22Rv1 (cell line): ENCODE results near the gene SCN4A.

Source experiments
- H3K27ac ChIP-seq: fragments of 450-650 bp; 2 replicates; pipeline ENCODE4 v1.5.1; 2017
- CTCF ChIP-seq: fragments of 450-650 bp; IDR thresholded peaks from 2 replicates; pipeline ENCODE4 v1.5.1; 2017; ENCODE audit warnings: mild to moderate bottlenecking
- ZFX ChIP-seq: fragments of 450-650 bp; IDR thresholded peaks from 2 replicates; pipeline ENCODE4 v1.6.1; 2017; ENCODE audit warnings: antibody characterized with exemption, borderline replicate concordance

SCN4A gene

GRCh38 chr17:63941751-63942150, 31.0 kb downstream of the SCN4A start:
- TF ChIP-seq CTCF (no peak), ZFX (no peak)

GRCh38 chr17:63941162-63941561, 31.6 kb downstream of the SCN4A start:
- TF ChIP-seq CTCF: no peak
- no peak for TF ChIP-seq ZFX
- H3K27ac ChIP-seq: no peak overlapping the region

More at GRCh38 chr17:63941751-63942150, 31.0 kb downstream of the SCN4A start:
- no peak overlapping the region for H3K27ac ChIP-seq

GRCh38 chr17:63940584-63940983, 32.1 kb downstream of the SCN4A start:
- TF ChIP-seq ZFX: no peak
- TF ChIP-seq CTCF: no peak
- no peak overlapping the region for H3K27ac ChIP-seq

- H3K27ac ChIP-seq: no peak overlapping the region
Observed at GRCh38 chr17:63939884-63940283, 32.8 kb downstream of the SCN4A start.

GRCh38 chr17:63939401-63939800, 33.3 kb downstream of the SCN4A start:
- TF ChIP-seq ZFX (no peak), CTCF (no peak)
- no peak overlapping the region for H3K27ac ChIP-seq

More at GRCh38 chr17:63939884-63940283, 32.8 kb downstream of the SCN4A start:
- TF ChIP-seq CTCF (no peak), ZFX (no peak)

- no peak for TF ChIP-seq ZFX
- TF ChIP-seq CTCF: no peak
- no peak overlapping the region for H3K27ac ChIP-seq
Observed at GRCh38 chr17:63937920-63938319, 34.8 kb downstream of the SCN4A start.

GRCh38 chr17:63937319-63937718, 35.4 kb downstream of the SCN4A start:
- TF ChIP-seq ZFX (no peak), CTCF (no peak)
- H3K27ac ChIP-seq: no peak overlapping the region
